Measurements from ENCODE around the gene CYP2A6.
"Not testable (repeated sequence)": the region's sequence is repeated elsewhere in the genome, so short reads cannot be mapped to it uniquely, and the experiment has no call there.

DNA sequence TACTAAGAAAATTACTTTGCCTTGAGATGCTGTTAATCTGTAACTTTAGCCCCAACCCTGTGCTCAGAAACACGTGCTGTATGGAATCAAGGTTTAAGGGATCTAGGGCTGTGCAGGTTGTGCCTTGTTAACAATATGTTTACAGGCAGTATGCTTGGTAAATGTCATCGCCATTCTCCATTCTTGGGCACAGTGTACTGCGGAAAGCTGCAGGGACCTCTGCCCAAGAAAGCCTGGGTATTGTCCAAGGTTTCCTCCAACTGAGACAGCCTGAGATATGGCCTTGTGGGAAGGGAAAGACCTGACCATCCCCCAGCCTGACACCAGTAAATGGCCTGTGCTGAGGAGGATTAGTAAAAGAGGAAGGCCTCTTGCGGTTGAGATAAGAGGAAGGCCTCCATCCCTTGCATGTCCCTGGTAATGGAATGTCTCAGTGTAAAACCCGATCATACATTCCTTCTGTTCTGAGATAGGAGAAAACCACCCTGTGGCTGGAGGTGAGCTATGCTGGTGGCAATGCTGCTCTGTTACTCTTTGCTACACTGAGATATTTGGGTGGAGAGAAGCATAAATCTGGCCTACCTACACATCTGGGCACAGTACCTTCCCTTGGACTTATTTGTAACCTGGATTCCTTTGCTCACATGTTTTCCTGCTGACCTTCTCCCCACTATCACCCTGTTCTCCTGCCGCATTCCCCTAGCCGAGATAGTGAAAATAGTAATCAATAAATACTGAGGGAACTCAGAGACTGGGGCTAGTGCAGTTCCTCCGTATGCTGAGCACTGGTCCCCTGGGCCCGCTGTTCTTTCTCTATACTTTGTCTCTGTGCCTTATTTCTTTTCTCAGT, 27.3 kb downstream of the CYP2A6 start:
- TF ChIP-seq, protein P1, sequence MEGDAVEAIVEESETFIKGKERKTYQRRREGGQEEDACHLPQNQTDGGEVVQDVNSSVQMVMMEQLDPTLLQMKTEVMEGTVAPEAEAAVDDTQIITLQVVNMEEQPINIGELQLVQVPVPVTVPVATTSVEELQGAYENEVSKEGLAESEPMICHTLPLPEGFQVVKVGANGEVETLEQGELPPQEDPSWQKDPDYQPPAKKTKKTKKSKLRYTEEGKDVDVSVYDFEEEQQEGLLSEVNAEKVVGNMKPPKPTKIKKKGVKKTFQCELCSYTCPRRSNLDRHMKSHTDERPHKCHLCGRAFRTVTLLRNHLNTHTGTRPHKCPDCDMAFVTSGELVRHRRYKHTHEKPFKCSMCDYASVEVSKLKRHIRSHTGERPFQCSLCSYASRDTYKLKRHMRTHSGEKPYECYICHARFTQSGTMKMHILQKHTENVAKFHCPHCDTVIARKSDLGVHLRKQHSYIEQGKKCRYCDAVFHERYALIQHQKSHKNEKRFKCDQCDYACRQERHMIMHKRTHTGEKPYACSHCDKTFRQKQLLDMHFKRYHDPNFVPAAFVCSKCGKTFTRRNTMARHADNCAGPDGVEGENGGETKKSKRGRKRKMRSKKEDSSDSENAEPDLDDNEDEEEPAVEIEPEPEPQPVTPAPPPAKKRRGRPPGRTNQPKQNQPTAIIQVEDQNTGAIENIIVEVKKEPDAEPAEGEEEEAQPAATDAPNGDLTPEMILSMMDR (IDR thresholded peaks at IDR 0.05; ENCODE audit: low read depth, low read length) = not testable (repeated sequence)
- not testable (repeated sequence) for TF ChIP-seq EZH2phosphoT487 (IDR thresholded peaks at IDR 0.05; ENCODE audit: low read depth)
